Left forelimb (tissue), 1 donor: Measurements from ENCODE around the gene CCDC83.

Source experiments
- DNase-seq: peaks from one replicate; pipeline ENCODE4 v3.0.0-alpha.2; 2018; ENCODE audit warnings: low spot score

Gene CCDC83

GRCh38 chr11:85855341-85855656 is at the start of gene CCDC83:
CCDC83 (plus strand) TSS chr11:85855383; CDS start chr11:85865124, 9,741 bp downstream.
- no peak for DNase-seq

DNA sequence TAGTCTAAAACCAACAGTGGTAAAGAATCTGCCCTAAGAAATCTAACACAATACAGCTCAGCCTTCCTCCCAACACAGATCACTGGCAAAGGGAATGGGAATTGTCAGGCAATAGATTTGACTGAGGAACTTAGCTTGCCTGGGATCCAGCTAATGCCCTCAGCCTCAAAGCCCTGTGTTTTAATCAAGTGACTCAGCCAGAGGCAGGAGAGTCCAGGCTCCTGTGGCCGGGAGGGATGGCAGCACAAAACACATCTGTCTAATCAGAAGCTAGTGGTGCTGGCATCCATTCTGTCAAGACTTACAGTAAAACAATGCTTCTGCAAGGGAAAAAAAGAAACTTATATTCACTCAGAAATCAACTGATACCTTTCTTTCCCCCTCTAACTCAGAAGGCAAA is 49.8 kb upstream of the CCDC83 start:
- DNase-seq: no peak

DNA sequence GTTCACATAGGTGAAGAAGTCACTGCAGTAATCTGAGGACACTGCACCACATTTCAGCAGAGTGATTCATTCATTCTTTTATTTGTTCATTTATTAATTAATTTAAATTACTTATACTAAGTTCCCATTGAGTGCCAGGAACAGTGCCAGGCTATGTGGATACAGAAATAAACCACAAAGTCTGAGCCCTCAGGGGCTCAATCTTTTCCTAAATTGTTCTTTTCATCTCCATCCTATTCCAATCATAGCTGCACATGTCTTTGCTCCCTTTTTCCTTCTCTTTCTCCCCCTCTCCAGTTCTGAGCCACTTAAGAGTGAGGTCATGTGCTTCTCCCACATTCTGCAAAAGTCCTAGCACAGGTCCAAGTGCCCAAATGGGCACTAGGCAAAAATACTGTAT is 49.2 kb upstream of the CCDC83 start:
- DNase-seq: no peak

DNA sequence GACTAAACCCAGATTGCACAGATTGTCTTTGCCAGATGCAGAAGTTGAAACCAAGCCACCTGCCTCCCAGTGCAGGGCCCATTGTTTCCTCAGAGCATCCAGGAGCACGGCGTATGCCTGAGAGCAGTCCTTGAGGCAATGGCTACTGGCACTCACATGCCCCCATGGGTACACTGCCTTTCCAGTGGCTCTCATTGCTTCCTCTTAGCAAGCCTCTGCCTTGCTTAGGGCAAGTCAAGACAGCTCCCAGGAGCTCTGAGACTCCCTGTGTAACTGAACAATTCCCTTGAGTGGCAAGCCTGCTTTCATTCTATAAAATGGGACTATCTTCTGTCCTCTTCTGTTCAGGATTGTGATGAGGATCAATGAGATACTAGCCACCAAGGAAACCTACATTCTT is 48.3 kb upstream of the CCDC83 start:
- no peak for DNase-seq

DNA sequence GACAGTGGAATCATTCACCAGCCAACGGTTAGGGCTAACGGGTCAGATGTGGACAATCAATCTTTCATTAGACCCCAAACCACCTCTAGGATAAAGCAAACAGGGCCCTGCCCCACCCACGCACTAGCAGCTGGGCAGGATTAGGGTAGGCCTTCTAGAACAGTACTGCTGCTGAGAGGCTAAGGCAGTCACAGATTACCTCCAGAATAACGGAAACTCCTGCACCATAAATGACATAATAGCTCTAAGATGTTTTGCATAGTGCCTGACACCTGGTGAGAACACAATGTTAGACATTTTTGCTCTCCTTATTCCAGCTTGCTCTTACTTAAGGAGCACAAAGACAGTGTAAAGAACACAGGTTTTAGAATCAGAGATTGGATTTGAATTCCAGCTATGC is 46.0 kb upstream of the CCDC83 start:
- DNase-seq: no peak

- no peak for DNase-seq
These were observed 45.3 kb upstream of the CCDC83 start for GRCh38 chr11:85809863-85810262.

GRCh38 chr11:85810521-85810870 is 44.7 kb upstream of the CCDC83 start:
- no peak for DNase-seq

DNA sequence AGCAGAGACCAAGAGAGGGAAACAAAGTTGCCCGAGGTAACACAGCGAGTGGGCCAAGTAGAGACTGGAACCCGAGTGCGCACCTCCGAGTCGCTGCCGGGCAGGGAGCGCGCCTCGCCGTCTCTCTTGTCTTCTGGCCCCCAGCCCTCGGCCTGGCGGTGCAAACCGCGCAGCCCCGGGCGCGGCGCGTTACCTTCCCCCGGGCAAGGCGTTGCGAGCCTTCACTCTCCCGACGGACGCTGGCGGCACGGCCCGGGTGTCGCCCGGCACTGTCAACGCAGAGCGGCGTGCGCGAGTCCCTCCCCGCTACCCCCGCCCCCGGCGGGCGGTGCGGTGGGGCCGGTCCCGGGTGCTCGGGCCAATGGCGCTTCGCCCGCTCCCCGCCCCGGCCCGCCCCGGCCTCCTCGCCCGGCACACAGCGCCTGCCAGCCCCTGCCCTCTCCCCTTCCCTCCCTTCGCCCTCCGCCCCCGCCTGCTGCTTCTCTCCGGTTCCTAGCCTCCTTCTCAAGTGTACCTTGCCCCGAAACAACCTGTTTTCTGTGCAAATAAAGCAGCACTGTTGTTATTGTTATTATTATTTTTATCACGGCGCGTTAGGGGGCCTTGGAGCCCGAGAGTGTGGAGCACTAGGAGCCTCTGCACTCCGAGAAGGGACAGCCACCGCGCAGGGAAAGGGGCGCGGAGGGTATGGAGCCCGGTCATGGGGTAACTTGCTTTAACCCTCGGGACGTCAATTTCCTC is 44.1 kb upstream of the CCDC83 start, which contains the start of gene SYTL2:
Gene SYTL2, minus strand, starts transcription at position 271 of the 741 bp plus-strand sequence. CDS start 53,416 bp downstream, outside the sequence.
- peak; percentile 84 for DNase-seq

DNA sequence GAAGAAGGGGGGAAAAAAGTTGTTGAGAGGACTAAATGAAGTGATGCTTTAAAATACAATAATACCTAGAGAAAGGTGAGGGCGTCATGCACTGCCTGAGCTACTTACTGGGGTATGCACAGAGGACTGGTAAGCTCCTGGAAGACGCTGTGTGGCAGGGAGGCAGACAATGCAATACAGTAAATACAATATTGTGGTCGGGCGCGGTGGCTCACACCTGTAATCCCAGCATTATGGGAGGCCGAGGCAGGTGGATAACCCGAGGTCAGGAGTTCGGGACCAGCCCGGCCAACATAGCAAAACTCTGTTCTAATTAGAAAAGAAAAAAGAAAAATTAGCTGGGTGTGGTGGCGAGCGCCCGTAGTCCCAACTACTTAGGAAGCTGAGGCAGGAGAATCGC is 43.6 kb upstream of the CCDC83 start:
- no peak for DNase-seq

- DNase-seq: no peak
These were observed 41.5 kb upstream of the CCDC83 start for GRCh38 chr11:85813721-85814120.

DNA sequence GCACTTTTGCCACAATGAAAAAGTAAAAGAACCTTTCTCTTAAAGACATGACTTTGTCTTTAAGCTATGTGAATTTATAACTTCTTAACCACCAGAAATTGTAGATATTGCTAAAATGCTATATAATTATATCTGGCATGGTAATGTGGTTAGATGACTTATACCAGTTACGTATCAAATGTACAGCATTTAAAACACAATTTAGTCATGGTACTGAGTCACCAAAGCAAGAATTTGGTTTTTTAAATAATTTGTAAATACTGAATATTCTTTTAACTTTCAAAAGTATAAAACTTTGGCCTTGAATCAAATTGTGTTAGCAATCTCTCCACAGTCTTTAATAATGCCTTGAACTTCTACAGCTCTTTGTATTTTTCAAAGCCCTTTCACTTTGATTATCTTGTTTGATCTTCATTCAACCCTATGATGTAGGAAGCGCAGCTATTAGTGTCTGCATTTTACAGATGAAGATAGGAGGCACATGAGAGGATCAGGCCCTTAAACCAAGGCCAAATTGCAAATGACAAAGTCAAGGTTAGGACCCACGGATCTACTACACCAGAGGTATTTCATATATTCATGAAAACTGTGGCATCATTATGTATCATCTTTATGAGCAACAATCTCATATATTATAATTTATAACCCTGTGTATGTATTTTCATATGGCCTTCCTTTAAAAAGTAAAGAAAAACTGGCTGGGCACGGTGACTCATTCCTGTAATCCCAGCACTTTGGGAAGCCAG is 39.8 kb upstream of the CCDC83 start:
- no peak for DNase-seq

DNA sequence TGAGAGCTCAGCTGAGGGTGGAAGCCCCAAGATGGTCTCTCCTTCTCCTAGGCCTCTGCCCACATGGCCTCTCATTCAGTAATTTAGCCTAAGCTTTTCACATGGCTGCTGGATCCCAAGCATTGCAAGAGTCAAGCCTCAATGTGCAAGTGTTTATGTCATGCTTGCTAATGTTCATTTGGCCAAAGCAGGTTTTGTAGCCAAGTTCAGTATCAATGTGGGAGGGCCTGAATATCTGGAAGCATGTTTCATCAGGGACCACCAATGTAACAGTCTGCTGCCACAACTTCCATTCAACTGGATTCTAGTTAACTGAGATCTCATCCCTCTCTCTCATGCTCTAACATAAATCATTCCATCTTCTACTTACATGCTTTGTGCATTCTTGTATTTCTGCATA is 35.7 kb upstream of the CCDC83 start:
- no peak for DNase-seq

DNA sequence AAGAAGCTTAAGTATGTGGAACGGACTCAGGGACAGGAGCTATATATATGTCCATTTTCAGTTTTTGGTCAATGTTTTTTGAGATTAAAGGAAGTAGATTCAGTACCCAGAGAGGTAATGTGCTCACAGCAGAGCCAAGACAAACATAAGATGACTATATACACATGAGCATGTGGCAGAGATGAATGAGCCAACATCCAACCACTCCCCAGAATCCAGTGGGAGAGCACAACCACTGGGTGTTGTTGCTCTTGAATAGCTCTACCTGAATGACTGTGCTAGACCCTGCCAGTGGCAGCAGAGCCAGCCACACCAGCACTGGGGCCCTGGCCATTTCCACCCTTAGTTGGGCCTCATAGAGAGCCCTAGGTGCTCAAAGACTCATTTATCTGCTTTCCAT is 33.5 kb upstream of the CCDC83 start:
- DNase-seq: no peak

GRCh38 chr11:85822814-85823213 is 32.4 kb upstream of the CCDC83 start:
- no peak for DNase-seq

DNA sequence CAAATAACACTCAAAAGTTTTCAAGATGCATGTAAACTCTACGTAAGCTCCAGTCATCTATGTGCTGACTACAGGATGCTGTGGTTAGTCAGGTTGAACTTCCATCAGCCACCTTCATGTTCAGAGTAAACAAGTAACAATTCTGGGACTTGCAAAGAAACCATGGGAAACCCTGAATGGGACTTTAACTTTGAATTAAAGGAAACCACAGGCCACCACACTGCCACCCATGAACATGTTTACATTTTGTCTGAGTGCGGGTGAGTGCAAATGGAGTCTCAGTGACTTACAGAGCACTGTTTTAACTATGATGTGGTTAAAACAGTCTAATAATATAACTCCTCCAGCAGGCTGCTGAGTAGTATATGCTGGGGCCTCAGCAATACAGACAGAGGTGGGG is 31.4 kb upstream of the CCDC83 start:
- DNase-seq: no peak

DNA sequence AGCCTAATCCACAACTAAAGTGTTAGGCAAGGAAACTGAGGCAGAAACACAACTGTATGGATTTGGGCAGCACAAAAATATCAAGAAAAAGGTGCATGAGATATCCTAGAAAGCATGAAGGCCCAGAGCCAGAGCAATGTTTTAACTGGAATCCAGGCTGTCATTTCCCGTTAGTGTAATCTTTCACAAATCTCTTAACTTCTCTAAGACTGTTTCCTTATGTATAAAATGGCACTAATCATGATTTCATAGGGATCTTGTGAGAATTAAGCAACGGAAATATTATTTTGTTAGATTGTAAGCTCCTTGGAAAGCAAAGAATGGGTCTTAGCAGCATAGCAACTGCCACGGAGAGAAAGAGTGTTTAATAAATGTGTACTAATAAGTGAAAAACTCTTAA is 29.6 kb upstream of the CCDC83 start:
- no peak for DNase-seq

GRCh38 chr11:85826116-85826855 is 28.9 kb upstream of the CCDC83 start:
- DNase-seq: no peak

- no peak for DNase-seq
These were observed 27.2 kb upstream of the CCDC83 start for GRCh38 chr11:85827748-85828639.

- DNase-seq: no peak
These were observed 26.6 kb upstream of the CCDC83 start for GRCh38 chr11:85828640-85828978.

DNA sequence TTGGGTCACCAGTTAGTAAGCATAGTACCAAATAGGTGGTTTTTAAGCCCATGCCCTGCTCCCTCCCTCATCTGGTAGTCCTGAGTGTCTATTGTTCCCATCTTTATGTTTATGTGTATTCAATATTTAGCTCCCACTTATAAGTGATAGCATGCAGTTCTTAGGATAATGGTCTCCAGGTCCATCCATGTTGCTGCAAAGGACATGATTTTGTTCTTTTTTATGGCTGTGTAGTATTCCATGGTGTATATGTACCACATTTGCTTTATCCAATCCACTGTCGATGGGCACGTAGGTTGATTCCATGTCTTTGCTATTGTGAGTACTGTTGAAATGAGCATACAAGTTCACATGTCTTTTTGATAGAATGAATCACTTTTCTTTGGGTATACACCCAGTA is 26.0 kb upstream of the CCDC83 start:
- no peak for DNase-seq

DNA sequence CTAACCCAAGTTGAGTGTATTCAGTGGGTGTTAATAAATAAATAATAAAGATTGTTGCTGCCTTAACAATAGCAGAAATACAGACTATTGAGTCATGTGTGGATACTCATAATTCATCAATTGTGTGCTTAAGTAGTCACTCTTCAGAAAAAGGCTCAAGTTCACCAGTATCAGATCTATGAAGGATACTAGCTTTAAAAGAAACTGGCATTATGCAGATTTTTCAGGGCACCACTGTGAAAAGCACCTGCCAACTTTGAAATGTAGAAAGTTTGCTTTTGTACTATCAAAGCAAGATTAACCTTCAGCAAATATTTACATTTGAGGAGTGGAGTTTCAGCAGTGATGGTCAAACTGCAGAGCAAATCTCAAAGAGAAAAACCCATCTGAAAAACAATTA is 24.1 kb upstream of the CCDC83 start:
- DNase-seq: no peak

- no peak for DNase-seq
These were observed 19.9 kb upstream of the CCDC83 start for GRCh38 chr11:85835263-85835662.
